Nephron progenitor cell (in vitro differentiated cells): Measurements from ENCODE around the gene ADGRB2.

Experiments used
- DNase-seq: peaks from one replicate; pipeline ENCODE4 v3.0.0; 2021
- H3K27ac Mint-ChIP-seq: 2 replicates; pipeline ENCODE4 v1.8.0; 2021; ENCODE audit warnings: mild to moderate bottlenecking, moderate library complexity, mixed read lengths
- H3K27me3 Mint-ChIP-seq: 2 replicates; pipeline ENCODE4 v1.8.0; 2021; ENCODE audit warnings: mild to moderate bottlenecking, low read depth, mixed read lengths; ENCODE audit not compliant: poor library complexity
- H3K36me3 Mint-ChIP-seq: 2 replicates; pipeline ENCODE4 v1.8.0; 2021; ENCODE audit warnings: low read depth, mixed read lengths
- H3K4me1 Mint-ChIP-seq: 2 replicates; pipeline ENCODE4 v1.8.0; 2021; ENCODE audit warnings: mixed read lengths
- H3K4me3 Mint-ChIP-seq: 2 replicates; pipeline ENCODE4 v1.8.0; 2021; ENCODE audit warnings: mild to moderate bottlenecking, moderate library complexity, mixed read lengths
- H3K9me3 Mint-ChIP-seq: 2 replicates; pipeline ENCODE4 v1.8.0; 2021; ENCODE audit warnings: mild to moderate bottlenecking, moderate library complexity, mixed read lengths
- TF ChIP-seq, protein P1 (sequence below): fragments of 200-600 bp; sonication (generic); IDR thresholded peaks from 2 replicates; pipeline ENCODE4 v1.5.0; 2021; ENCODE audit warnings: antibody characterized with exemption

Gene ADGRB2

DNA sequence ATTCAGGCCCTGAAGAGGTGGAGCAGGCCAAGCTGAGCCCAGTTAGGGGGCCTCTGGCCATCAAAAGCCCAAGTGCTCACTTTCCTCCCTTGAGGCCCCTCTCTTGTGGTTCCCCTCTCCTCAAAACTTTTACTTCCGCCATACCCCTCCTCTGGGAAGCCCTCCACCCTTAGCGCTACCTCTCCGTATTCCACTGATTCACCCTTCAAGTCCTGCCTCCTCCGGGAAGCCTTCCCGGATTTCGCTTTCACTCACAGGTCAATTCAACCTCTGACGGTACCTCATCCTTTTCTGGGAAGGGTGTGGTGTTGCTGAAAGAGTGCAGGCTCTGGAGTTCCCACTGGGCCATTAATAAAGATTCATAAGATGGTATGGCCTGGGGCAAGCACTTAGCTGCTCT lies 32.6 kb upstream of the ADGRB2 start:
- H3K4me3 Mint-ChIP-seq: no peak overlapping the region
- TF ChIP-seq, protein P1, sequence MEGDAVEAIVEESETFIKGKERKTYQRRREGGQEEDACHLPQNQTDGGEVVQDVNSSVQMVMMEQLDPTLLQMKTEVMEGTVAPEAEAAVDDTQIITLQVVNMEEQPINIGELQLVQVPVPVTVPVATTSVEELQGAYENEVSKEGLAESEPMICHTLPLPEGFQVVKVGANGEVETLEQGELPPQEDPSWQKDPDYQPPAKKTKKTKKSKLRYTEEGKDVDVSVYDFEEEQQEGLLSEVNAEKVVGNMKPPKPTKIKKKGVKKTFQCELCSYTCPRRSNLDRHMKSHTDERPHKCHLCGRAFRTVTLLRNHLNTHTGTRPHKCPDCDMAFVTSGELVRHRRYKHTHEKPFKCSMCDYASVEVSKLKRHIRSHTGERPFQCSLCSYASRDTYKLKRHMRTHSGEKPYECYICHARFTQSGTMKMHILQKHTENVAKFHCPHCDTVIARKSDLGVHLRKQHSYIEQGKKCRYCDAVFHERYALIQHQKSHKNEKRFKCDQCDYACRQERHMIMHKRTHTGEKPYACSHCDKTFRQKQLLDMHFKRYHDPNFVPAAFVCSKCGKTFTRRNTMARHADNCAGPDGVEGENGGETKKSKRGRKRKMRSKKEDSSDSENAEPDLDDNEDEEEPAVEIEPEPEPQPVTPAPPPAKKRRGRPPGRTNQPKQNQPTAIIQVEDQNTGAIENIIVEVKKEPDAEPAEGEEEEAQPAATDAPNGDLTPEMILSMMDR: no peak
- no peaks in the 10 kb centered on the region for H3K9me3 Mint-ChIP-seq
- peaks cover 46% of the 10 kb centered on the region for H3K4me1 Mint-ChIP-seq
- DNase-seq: no peak
- H3K36me3 Mint-ChIP-seq: no peaks in the 10 kb centered on the region
- peaks cover 15% of the 10 kb centered on the region for H3K27me3 Mint-ChIP-seq
- H3K27ac Mint-ChIP-seq: peak overlapping the region; percentile 88

DNA sequence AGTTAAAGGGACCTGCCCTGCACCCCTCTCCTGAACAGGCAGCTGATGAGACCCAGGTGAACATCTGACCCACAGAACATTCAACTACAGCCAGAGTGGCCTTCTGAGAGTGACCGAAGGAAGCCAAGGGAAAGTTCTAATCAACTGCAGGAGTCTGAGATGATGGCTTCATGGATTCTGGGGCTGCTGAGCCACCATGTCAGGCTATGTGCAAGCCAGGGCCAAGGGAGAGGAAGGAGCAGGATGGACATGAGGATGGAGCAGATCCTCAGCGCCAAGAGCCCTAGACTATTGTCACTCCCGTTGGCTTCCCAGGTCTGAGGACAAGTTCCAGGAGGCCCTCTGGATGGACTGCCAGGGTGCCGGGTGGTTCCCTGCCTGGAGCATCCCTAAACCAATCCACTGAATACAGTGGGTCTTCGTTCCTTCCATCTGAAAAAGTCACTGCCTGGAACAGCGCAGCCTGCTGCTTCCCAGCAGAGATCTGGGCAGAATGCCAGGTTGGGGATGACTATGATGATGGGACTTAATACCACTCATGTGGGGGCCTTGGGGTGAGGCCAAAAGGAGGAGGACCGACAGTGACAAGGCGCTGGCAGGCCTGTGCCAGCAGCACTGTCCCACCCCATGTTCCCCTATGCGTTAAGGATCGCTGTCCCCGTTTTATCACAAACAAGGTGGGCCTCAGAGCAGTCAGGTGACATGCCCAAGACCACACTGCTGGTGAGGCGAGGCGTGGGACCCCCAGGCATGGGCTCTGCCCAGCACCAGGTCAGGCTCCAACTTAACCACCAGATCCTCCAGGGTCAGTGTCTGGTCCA lies 31.9 kb upstream of the ADGRB2 start:
- no peak for DNase-seq
- Mint-ChIP-seq H3K9me3 (no peaks in the 10 kb centered on the region), H3K36me3 (no peaks in the 10 kb centered on the region), H3K27me3 (peaks cover 18% of the 10 kb centered on the region), H3K27ac (no peak overlapping the region), H3K4me1 (peaks cover 40% of the 10 kb centered on the region), H3K4me3 (no peak overlapping the region)
- TF ChIP-seq, protein P1: no peak

DNA sequence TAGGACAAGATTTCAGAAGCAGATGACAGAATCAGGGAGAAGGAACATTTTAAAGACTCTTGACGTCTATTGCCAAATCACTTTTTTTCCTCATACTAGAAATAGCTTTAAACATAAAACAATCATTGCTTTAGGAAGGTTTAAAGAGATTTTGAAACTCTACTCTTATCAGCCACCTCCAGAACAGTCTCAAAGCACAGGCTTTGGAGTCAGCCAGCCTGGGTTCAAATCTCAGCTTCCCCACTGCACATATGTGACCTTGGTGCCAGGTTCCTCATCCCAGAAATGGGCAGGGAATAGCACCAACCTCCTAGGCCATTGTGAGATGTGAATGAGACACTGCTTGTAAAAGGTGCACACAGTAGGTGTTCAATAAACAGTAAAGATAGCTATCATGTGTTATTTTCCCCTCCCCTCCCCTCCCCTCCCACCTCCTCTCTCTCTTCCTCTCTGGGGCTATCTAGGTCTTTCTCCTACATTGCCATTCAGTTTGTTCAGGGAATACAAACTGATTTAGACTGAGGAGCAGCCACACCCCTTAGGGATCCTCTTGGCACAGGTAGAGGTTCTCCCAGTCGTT lies 31.0 kb upstream of the ADGRB2 start:
- H3K36me3 Mint-ChIP-seq: no peaks in the 10 kb centered on the region
- TF ChIP-seq, protein P1: no peak
- no peak overlapping the region for H3K4me3 Mint-ChIP-seq
- H3K27me3 Mint-ChIP-seq: peaks cover 19% of the 10 kb centered on the region
- H3K9me3 Mint-ChIP-seq: no peaks in the 10 kb centered on the region
- H3K4me1 Mint-ChIP-seq: peaks cover 33% of the 10 kb centered on the region
- no peak for DNase-seq
- H3K27ac Mint-ChIP-seq: no peak overlapping the region

DNA sequence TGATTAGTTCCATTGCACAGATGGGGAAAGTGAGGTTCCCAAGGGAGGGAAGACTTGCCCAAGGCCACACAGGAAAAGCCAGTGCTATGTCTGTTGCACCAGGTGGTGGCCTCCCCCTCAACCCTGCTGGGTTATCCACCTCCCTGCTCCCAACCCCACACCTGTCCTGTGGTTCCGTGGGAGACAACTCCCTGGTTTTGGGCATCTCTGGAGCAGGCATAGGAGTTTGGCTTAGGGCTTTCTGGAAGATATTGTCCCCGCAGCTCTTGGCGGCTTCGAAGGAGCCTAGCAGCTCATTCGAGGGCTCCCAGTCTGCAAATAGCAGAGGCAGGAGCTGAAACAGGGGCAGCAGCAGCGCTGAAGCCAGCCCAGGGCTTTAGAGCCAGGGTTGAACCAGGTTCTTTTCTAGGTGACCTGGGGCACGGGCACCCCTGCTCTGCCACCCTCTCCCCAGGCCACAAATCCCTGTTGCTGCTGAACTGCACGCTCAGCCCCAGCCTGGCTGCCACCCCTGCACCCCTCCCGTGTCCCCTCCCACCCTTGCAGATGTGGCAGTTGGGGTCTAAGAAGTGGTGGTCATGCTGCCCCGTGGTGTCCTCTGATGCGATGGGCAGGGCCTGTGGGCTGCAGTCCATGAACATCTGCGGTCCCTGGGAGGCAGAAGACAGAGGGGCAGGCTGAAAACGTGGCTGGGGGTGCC lies 29.6 kb upstream of the ADGRB2 start:
- DNase-seq: no peak
- Mint-ChIP-seq H3K27ac (no peak overlapping the region), H3K4me3 (no peak overlapping the region)

DNA sequence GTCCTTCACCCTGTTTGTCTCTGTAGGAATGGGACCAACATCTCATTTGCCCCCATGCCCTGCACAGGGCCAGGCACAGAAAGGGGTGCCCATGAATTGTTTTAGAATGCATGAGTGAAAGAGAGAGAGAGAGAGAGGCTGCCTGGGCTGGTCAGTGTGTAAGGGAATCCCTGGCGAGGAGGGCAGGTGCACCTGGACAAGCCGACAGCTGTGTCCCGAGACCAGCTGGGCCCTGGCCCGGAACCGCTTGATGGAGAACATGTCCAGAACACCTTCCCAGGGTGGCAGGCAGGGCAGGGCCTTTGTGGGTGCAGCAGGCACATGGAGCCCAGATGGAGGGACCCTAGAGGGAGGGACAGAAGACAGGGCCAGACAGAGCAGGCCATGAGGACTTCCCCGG lies 28.9 kb upstream of the ADGRB2 start:
- no peaks in the 10 kb centered on the region for H3K9me3 Mint-ChIP-seq
- H3K36me3 Mint-ChIP-seq: no peaks in the 10 kb centered on the region
- DNase-seq: no peak
- H3K27me3 Mint-ChIP-seq: peaks cover 27% of the 10 kb centered on the region
- peaks cover 24% of the 10 kb centered on the region for H3K4me1 Mint-ChIP-seq
- H3K4me3 Mint-ChIP-seq: no peak overlapping the region
- TF ChIP-seq, protein P1: no peak
- no peak overlapping the region for H3K27ac Mint-ChIP-seq

More for the DNA sequence above, 29.6 kb upstream of the ADGRB2 start:
- peaks cover 28% of the 10 kb centered on the region for H3K4me1 Mint-ChIP-seq
- TF ChIP-seq, protein P1: no peak
- H3K27me3 Mint-ChIP-seq: peaks cover 27% of the 10 kb centered on the region
- no peaks in the 10 kb centered on the region for H3K9me3 Mint-ChIP-seq
- H3K36me3 Mint-ChIP-seq: no peaks in the 10 kb centered on the region
